ENCODE data around the gene SLC5A12.

- TF ChIP-seq CTCF (conservative IDR thresholded peaks at IDR 0.05 in 1 of 2, IDR thresholded peaks at IDR 0.05 in 1 of 2; ENCODE audit: extremely low read depth in 1 of 2, insufficient read depth in 1 of 2, low read depth in 1 of 2, low read length in 2 of 2) (no peak), EZH2 (IDR thresholded peaks at IDR 0.05; ENCODE audit: borderline replicate concordance, low read length) (no peak)
Measured at GRCh38 chr11:26757995-26758394, 36.1 kb upstream of the SLC5A12 start.
